GM23338 (cell line): ENCODE data around the gene ABCC1. TPM values are rescaled to one million over a fixed set of nuclear protein-coding genes. Genes with fewer than 3 reads are reported as not detected.

ENCODE experiments used
- ATAC-seq: fragments of 200-7000 bp; cut with Tn5 transposase; 3 replicates; pipeline ENCODE4 v1.9.1; 2020
- DNase-seq: peaks from one replicate; pipeline ENCODE4 v3.0.0-alpha.2; 2015; ENCODE audit warnings: low spot score
- H2AFZ ChIP-seq: fragments of 200-600 bp; sonication (generic); 2 replicates; pipeline ENCODE4 v1.8.0; 2016; ENCODE audit warnings: antibody characterized with exemption, mild to moderate bottlenecking, moderate library complexity
- H3F3A ChIP-seq: fragments of 200-600 bp; sonication (generic); replicated peaks from 2 replicates; pipeline ENCODE4 v1.8.0; 2017; ENCODE audit warnings: antibody characterized with exemption, mixed run types, low read depth
- H3K27ac ChIP-seq: fragments of 200-600 bp; sonication (generic); 2 replicates; pipeline ENCODE4 v1.6.1; 2016; ENCODE audit warnings: low read depth
- H3K27me3 ChIP-seq: fragments of 200-600 bp; sonication (generic); 2 replicates; pipeline ENCODE4 v1.8.0; 2016; ENCODE audit warnings: mild to moderate bottlenecking, mixed run types, moderate library complexity; ENCODE audit not compliant: insufficient read depth
- H3K36me3 ChIP-seq: fragments of 200-600 bp; sonication (generic); 2 replicates; pipeline ENCODE4 v1.8.0; 2016; ENCODE audit warnings: mild to moderate bottlenecking; ENCODE audit not compliant: insufficient read depth
- H3K4me1 ChIP-seq: fragments of 200-600 bp; sonication (generic); 2 replicates; pipeline ENCODE4 v1.8.0; 2016; ENCODE audit warnings: mild to moderate bottlenecking, moderate library complexity; ENCODE audit not compliant: insufficient read depth
- H3K4me2 ChIP-seq: fragments of 200-600 bp; sonication (generic); 2 replicates; pipeline ENCODE4 v1.7.1; 2017; ENCODE audit warnings: mixed run types
- H3K4me3 ChIP-seq: fragments of 200-600 bp; sonication (generic); 2 replicates; pipeline ENCODE4 v1.6.1; 2016; ENCODE audit warnings: mixed run types
- H3K79me2 ChIP-seq: fragments of 200-600 bp; sonication (generic); replicated peaks from 2 replicates; pipeline ENCODE4 v1.8.0; 2017; ENCODE audit warnings: mild to moderate bottlenecking; ENCODE audit not compliant: insufficient read depth
- H3K9me2 ChIP-seq: fragments of 200-600 bp; sonication (generic); 2 replicates; pipeline ENCODE4 v1.8.0; 2017; ENCODE audit not compliant: insufficient read depth
- H4K20me1 ChIP-seq: fragments of 200-600 bp; sonication (generic); replicated peaks from 2 replicates; pipeline ENCODE4 v1.8.0; 2017; ENCODE audit warnings: mild to moderate bottlenecking; ENCODE audit not compliant: insufficient read depth
- H3K27ac Mint-ChIP-seq: 2 replicates; pipeline ENCODE4 v1.8.0; 2020; ENCODE audit warnings: inconsistent platforms, mild to moderate bottlenecking, moderate library complexity, mixed read lengths
- H3K27me3 Mint-ChIP-seq: 3 replicates; pipeline ENCODE4 v1.8.0; 2022; ENCODE audit warnings: low read depth, mild to moderate bottlenecking, moderate library complexity, mixed read lengths, inconsistent platforms; ENCODE audit not compliant: insufficient read depth, poor library complexity
- H3K36me3 Mint-ChIP-seq: 3 replicates; pipeline ENCODE4 v1.8.0; 2021; ENCODE audit warnings: low read depth, mild to moderate bottlenecking, inconsistent platforms, moderate library complexity, mixed read lengths
- H3K4me1 Mint-ChIP-seq: 3 replicates; pipeline ENCODE4 v1.8.0; 2020; ENCODE audit warnings: mild to moderate bottlenecking, inconsistent platforms, mixed read lengths
- H3K4me3 Mint-ChIP-seq: 3 replicates; pipeline ENCODE4 v1.8.0; 2021; ENCODE audit warnings: moderate library complexity, mild to moderate bottlenecking, inconsistent platforms, mixed read lengths
- H3K9me3 Mint-ChIP-seq: 3 replicates; pipeline ENCODE4 v1.8.0; 2020; ENCODE audit warnings: moderate library complexity, mild to moderate bottlenecking, inconsistent platforms, mixed read lengths
- CREB1 ChIP-seq: fragments of 250-450 bp; sonication (Bioruptor Pico); IDR thresholded peaks from 2 replicates; pipeline ENCODE4 v1.5.0; 2020; ENCODE audit warnings: low read depth, mild to moderate bottlenecking, moderate library complexity
- CTCF ChIP-seq, 2 experiments: fragments of 200-600 bp in 1 of 2; sonication (generic) in 1 of 2; conservative IDR thresholded peaks; 2 replicates each; pipeline versions ENCODE4 v1.5.1 to v1.6.1; 2016 to 2017; ENCODE audit warnings: antibody characterized with exemption in 2 of 2, low read depth in 2 of 2, mild to moderate bottlenecking in 2 of 2, moderate library complexity in 1 of 2
- ETS1 ChIP-seq: IDR thresholded peaks from 2 replicates; pipeline ENCODE4 v1.6.1; 2016; ENCODE audit warnings: antibody characterized with exemption
- EZH2 ChIP-seq: fragments of 200-600 bp; sonication (generic); IDR thresholded peaks from one replicate; pipeline ENCODE4 v1.8.0; 2017; ENCODE audit warnings: antibody characterized with exemption, mild to moderate bottlenecking, low read depth; ENCODE audit not compliant: unreplicated experiment
- EZH2phosphoT487 ChIP-seq: fragments of 200-600 bp; sonication (generic); IDR thresholded peaks from one replicate; pipeline ENCODE4 v1.8.1; 2018; ENCODE audit warnings: antibody characterized with exemption; ENCODE audit not compliant: unreplicated experiment
- JUNB ChIP-seq: IDR thresholded peaks from one replicate; pipeline ENCODE4 v1.6.1; 2016; ENCODE audit warnings: antibody characterized with exemption; ENCODE audit not compliant: unreplicated experiment
- NANOG ChIP-seq: IDR thresholded peaks from 2 replicates; pipeline ENCODE4 v1.6.1; 2016; ENCODE audit warnings: antibody characterized with exemption, borderline replicate concordance
- POLR2AphosphoS5 ChIP-seq: IDR thresholded peaks from 2 replicates; pipeline ENCODE4 v1.6.1; 2016; ENCODE audit warnings: antibody characterized with exemption, low read depth
- REST ChIP-seq: IDR thresholded peaks from one replicate; pipeline ENCODE4 v1.6.1; 2018; ENCODE audit warnings: antibody characterized with exemption; ENCODE audit not compliant: unreplicated experiment
- STAT1 ChIP-seq: IDR thresholded peaks from one replicate; pipeline ENCODE4 v1.6.1; 2016; ENCODE audit warnings: antibody characterized with exemption; ENCODE audit not compliant: unreplicated experiment
- ZNF114 ChIP-seq: fragments of 250-450 bp; sonication (Bioruptor Pico); IDR thresholded peaks from 2 replicates; pipeline ENCODE4 v1.5.0; 2020; ENCODE audit warnings: mild to moderate bottlenecking, moderate library complexity
- ZNF331 ChIP-seq: fragments of 250-450 bp; sonication (Bioruptor Pico); IDR thresholded peaks from 2 replicates; pipeline ENCODE4 v1.5.0; 2020; ENCODE audit warnings: low read depth, mild to moderate bottlenecking, moderate library complexity
- ZNF462 ChIP-seq: fragments of 250-450 bp; sonication (Bioruptor Pico); IDR thresholded peaks from 2 replicates; pipeline ENCODE4 v1.5.0; 2020; ENCODE audit warnings: mild to moderate bottlenecking, moderate library complexity
- polyA plus RNA-seq: library from polyadenylated mRNA; unstranded; fragments of >200 nt; fragmentation: Nextera tagmentation; extraction: Ambion mirVana; gene quantifications from 2 replicates; pipeline ENCODE4 v1.2.1, GENCODE V29; 2016
- total RNA-seq: library from RNA; depleted of rRNA; stranded (reverse); fragments of >200 nt; shearing (Covaris generic); gene quantifications from 2 replicates; pipeline ENCODE4 v1.2.3, GENCODE V29; 2014

Gene ABCC1
- total and polyA plus RNA-seq, 2 experiments from 2014 or later: 11.0 to 46.6 TPM

- H2AFZ ChIP-seq: no peak overlapping the region
- Mint-ChIP-seq H3K27me3 (peaks cover 4% of the 10 kb centered on the region), H3K4me3 (no peak overlapping the region), H3K9me3 (no peaks in the 10 kb centered on the region; the same call in 2 of the 3 replicates), H3K36me3 (peaks cover 63% of the 10 kb centered on the region), H3K4me1 (no peaks in the 10 kb centered on the region), H3K27ac (no peak overlapping the region)
- peaks cover 13% of the 10 kb centered on the region for H4K20me1 ChIP-seq
- peaks cover 7% of the 10 kb centered on the region; the same call in 1 of the 2 replicates for H3K36me3 ChIP-seq
- no peaks in the 10 kb centered on the region for H3K9me2 ChIP-seq
- no peaks in the 10 kb centered on the region for H3K27me3 ChIP-seq
- H3F3A ChIP-seq: no peaks in the 10 kb centered on the region
- no peaks in the 10 kb centered on the region for H3K4me1 ChIP-seq
- TF ChIP-seq ETS1: no peak
- TF ChIP-seq ZNF462 (CRISPR knock-in tag): no peak
- TF ChIP-seq EZH2: no peak
- TF ChIP-seq CREB1 (CRISPR knock-in tag): no peak
- no peak for TF ChIP-seq EZH2phosphoT487
- TF ChIP-seq NANOG: no peak
- TF ChIP-seq REST: no peak
- TF ChIP-seq JUNB: no peak
- TF ChIP-seq CTCF (conservative IDR thresholded peaks at IDR 0.05; ENCODE audit: low read depth in 2 of 2): no peak
- no peak for TF ChIP-seq POLR2AphosphoS5
- TF ChIP-seq ZNF114 (CRISPR knock-in tag): no peak
- no peak for TF ChIP-seq ZNF331
- TF ChIP-seq STAT1: no peak
- no peaks in the 10 kb centered on the region; the same call in 1 of the 2 replicates for H3K79me2 ChIP-seq
- H3K4me3 ChIP-seq: no peak overlapping the region
- ATAC-seq (no peak), DNase-seq (no peak)
- no peak overlapping the region for H3K4me2 ChIP-seq
- H3K27ac ChIP-seq: no peak overlapping the region
Observed at GRCh38 chr16:16015849-16016248, 66.4 kb downstream of the ABCC1 start.
